ENCODE data around the gene HSPA2.

DNA sequence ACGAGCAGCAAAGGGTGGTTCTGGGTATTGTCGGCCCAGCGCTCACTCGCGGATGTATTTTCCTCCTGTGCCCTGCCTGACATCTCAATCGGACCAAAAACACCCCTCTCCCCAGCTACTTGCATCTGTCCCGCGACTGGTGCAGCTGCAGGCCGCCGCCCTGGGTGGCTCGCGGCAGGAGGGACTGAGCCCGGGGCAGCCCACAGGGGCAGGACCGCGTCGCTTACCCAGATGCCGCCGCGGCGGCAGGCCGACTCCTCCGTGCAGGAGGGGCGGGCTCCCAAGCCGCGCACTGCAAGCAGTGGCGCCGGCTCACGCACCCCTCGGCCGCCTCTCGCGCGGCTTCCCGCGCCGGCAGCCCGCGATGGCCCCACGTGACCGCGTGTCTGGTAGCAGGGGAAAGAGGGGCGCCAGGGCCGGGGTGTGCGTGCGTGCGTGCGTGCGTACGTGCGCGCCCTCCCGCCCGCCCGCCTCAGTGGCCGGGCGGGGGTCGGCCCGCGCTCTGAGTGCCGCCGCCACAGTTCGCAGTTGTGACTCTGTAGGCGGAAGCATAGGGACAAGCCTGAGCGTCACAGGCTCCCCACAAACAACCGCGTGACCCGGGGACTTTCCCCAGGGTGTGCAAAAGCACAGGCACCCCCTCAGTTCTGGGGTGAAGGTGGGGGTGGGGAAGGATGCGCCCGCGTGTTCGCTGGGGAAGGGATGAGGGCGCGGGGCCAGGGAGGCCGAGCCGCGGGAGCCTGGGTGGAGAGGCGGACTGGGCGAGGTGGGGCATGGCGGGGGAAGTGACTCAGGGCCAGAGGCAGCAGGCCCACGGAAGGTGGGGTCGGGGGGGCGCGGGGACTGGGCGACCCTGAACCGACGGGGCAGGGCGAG is 36.9 kb upstream of the HSPA2 start, which contains the start of gene ZBTB25:
- TF ChIP-seq, protein P1, sequence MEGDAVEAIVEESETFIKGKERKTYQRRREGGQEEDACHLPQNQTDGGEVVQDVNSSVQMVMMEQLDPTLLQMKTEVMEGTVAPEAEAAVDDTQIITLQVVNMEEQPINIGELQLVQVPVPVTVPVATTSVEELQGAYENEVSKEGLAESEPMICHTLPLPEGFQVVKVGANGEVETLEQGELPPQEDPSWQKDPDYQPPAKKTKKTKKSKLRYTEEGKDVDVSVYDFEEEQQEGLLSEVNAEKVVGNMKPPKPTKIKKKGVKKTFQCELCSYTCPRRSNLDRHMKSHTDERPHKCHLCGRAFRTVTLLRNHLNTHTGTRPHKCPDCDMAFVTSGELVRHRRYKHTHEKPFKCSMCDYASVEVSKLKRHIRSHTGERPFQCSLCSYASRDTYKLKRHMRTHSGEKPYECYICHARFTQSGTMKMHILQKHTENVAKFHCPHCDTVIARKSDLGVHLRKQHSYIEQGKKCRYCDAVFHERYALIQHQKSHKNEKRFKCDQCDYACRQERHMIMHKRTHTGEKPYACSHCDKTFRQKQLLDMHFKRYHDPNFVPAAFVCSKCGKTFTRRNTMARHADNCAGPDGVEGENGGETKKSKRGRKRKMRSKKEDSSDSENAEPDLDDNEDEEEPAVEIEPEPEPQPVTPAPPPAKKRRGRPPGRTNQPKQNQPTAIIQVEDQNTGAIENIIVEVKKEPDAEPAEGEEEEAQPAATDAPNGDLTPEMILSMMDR (conservative IDR thresholded peaks at IDR 0.05; ENCODE audit: low read depth, low read length): no peak
- no peak for TF ChIP-seq EZH2 (IDR thresholded peaks at IDR 0.05; ENCODE audit: low read length, unreplicated experiment)
- no peak; the same call in 1 of the 2 replicates for TF ChIP-seq EZH2phosphoT487 (IDR thresholded peaks at IDR 0.05; ENCODE audit: borderline replicate concordance, low read length)

Data from PC-3 (cell line).